CD4-positive, alpha-beta memory T cell (primary cell): ENCODE measurements around the gene TSEN54. TPM values are rescaled to one million over a fixed set of nuclear protein-coding genes. Genes with fewer than 3 reads are reported as not detected.

Experiments used
- CTCF ChIA-PET: fragments of 350-600 bp; sonication (Branson Sonifier 250); formaldehyde crosslinking; loops from one replicate; lab custom pipeline; 2021; ENCODE audit warnings: inconsistent platforms; ENCODE audit not compliant: partially characterized antibody; lab: Charles Lee
- POLR2A ChIA-PET: fragments of 350-600 bp; sonication (Branson Sonifier 250); formaldehyde crosslinking; loops from one replicate; lab custom pipeline; 2021; ENCODE audit not compliant: partially characterized antibody; lab: Charles Lee
- DNase-seq, 5 donors: peaks; one replicate each; pipeline versions ENCODE4 v3.0.0 to v3.0.0-alpha.2; 2020 to 2022; ENCODE audit warnings: mixed read lengths in 1 of 5
- H3K27ac ChIP-seq: one replicate; pipeline ENCODE4 v1.7.0; 2013; ENCODE audit warnings: low read depth, low read length
- H3K27me3 ChIP-seq: 2 replicates; pipeline ENCODE4 v1.7.0; 2013; ENCODE audit warnings: mild to moderate bottlenecking, low read length, moderate library complexity; ENCODE audit not compliant: insufficient read depth
- H3K36me3 ChIP-seq: 2 replicates; pipeline ENCODE4 v1.7.0; 2013; ENCODE audit warnings: mild to moderate bottlenecking, low read length, moderate library complexity; ENCODE audit not compliant: insufficient read depth
- H3K4me1 ChIP-seq: 2 replicates; pipeline ENCODE4 v1.7.0; 2013; ENCODE audit warnings: mild to moderate bottlenecking, low read length, moderate library complexity; ENCODE audit not compliant: insufficient read depth
- H3K4me3 ChIP-seq, 2 donors: one replicate each; pipeline ENCODE4 v1.7.0; 2013; ENCODE audit warnings: low read length in 2 of 2, mild to moderate bottlenecking in 1 of 2
- H3K9me3 ChIP-seq, 2 donors: one replicate each; pipeline ENCODE4 v1.7.0; 2013; ENCODE audit warnings: low read length in 2 of 2, control low read depth in 1 of 2; ENCODE audit not compliant: control insufficient read depth in 1 of 2
- H3K27ac Mint-ChIP-seq, 7 donors: one replicate each; pipeline ENCODE4 v1.8.0; 2020 to 2021; ENCODE audit warnings: mixed read lengths in 7 of 7, mild to moderate bottlenecking in 6 of 7, inconsistent platforms in 3 of 7, moderate library complexity in 3 of 7
- H3K27me3 Mint-ChIP-seq, 2 donors: one replicate each; pipeline ENCODE4 v1.8.0; 2020 to 2021; ENCODE audit warnings: mixed read lengths in 2 of 2
- H3K36me3 Mint-ChIP-seq, 2 donors: one replicate each; pipeline ENCODE4 v1.8.0; 2020 to 2021; ENCODE audit warnings: mixed read lengths in 2 of 2, inconsistent platforms in 1 of 2, mild to moderate bottlenecking in 1 of 2
- H3K4me1 Mint-ChIP-seq, 4 donors: one replicate each; pipeline ENCODE4 v1.8.0; 2020 to 2021; ENCODE audit warnings: mixed read lengths in 4 of 4, mild to moderate bottlenecking in 1 of 4
- H3K4me3 Mint-ChIP-seq, 8 donors: one replicate each; pipeline ENCODE4 v1.8.0; 2020 to 2021; ENCODE audit warnings: mixed read lengths in 8 of 8, mild to moderate bottlenecking in 7 of 8, moderate library complexity in 6 of 8, inconsistent platforms in 3 of 8
- H3K9me3 Mint-ChIP-seq, 8 donors: one replicate each; pipeline ENCODE4 v1.8.0; 2020 to 2021; ENCODE audit warnings: mixed read lengths in 8 of 8, mild to moderate bottlenecking in 5 of 8, inconsistent platforms in 3 of 8, moderate library complexity in 1 of 8
- intact Hi-C: fragments of 100-400 bp; cut with micrococcal nuclease; formaldehyde crosslinking; loops from one replicate; pipeline ENCODE4 v1.15.1; 2023
- microRNA-seq: library from miRNA; unstranded; fragments of <30 nt; microRNA quantifications from one replicate; pipeline ENCODE4 v1.2.0, GENCODE V29; 2021; ENCODE audit warnings: borderline replicate concordance, borderline number of aligned reads, borderline microRNAs expressed, mixed read lengths
- polyA plus RNA-seq, 2 donors: library from polyadenylated mRNA; unstranded; fragments of 300-500 nt; fragmentation: Illumina TruSeq; gene quantifications; one replicate each; pipeline ENCODE4 v1.2.3, GENCODE V29; 2021
- total RNA-seq, 2 experiments: library from RNA; stranded (reverse); gene quantifications; one replicate each; pipeline ENCODE4 v1.2.3, GENCODE V29; 2021

Gene TSEN54
- total and polyA plus RNA-seq, 4 experiments from 2014 or later = 45.7 to 110 (median 64.8) TPM

GRCh38 chr17:75571197-75571884 is 55.0 kb downstream of the TSEN54 start:
- Histone ChIP-seq H3K4me1 (no peaks in the 10 kb centered on the region), H3K27me3 (no peaks in the 10 kb centered on the region), H3K36me3 (no peaks in the 10 kb centered on the region), H3K4me3 (no peak overlapping the region), H3K9me3 (no peaks in the 10 kb centered on the region), H3K27ac (no peak overlapping the region)
- Mint-ChIP-seq H3K4me1 (no peaks in the 10 kb centered on the region), H3K9me3 (no peaks in the 10 kb centered on the region), H3K4me3 (no peak overlapping the region), H3K27me3 (no peaks in the 10 kb centered on the region), H3K27ac (no peak overlapping the region), H3K36me3 (peaks cover 6% of the 10 kb centered on the region in 2 donors)
- ChIA-PET CTCF (no interaction called here), POLR2A (no interaction called here)
- DNase-seq = no peak
- intact Hi-C loops = no loop called here

GRCh38 chr17:75571885-75572215 is 55.5 kb downstream of the TSEN54 start:
- POLR2A ChIA-PET = no interaction called here
- no peak overlapping the region for H3K27ac Mint-ChIP-seq
- Histone ChIP-seq H3K27me3 (no peaks in the 10 kb centered on the region), H3K9me3 (no peaks in the 10 kb centered on the region), H3K4me1 (no peaks in the 10 kb centered on the region), H3K36me3 (no peaks in the 10 kb centered on the region), H3K27ac (no peak overlapping the region), H3K4me3 (no peak overlapping the region)
- CTCF ChIA-PET = interaction anchor here (0.6 kb wide), 1 partner anchor 35 kb away, joined by 3 read pairs; no protein-coding TSS in a partner anchor
- no peaks in the 10 kb centered on the region for H3K27me3 Mint-ChIP-seq
- intact Hi-C loops = no loop called here
- DNase-seq = no peak
- peaks cover under 1 to 1% of the 10 kb centered on the region in 2 donors for H3K36me3 Mint-ChIP-seq
- H3K4me3 Mint-ChIP-seq = no peak overlapping the region
- no peaks in the 10 kb centered on the region for H3K9me3 Mint-ChIP-seq
- no peaks in the 10 kb centered on the region for H3K4me1 Mint-ChIP-seq

- H3K4me3 Mint-ChIP-seq = no peak overlapping the region
- H3K36me3 ChIP-seq = no peaks in the 10 kb centered on the region
- H3K27ac ChIP-seq = no peak overlapping the region
- H3K9me3 ChIP-seq = no peaks in the 10 kb centered on the region
- ChIA-PET POLR2A (no interaction called here), CTCF (interaction anchor here (0.6 to 0.7 kb wide), 2 partner anchors 34 to 41 kb away, joined by 3 read pairs; no protein-coding TSS in a partner anchor)
- DNase-seq = no peak
- no peaks in the 10 kb centered on the region for H3K4me1 ChIP-seq
- no peak overlapping the region for H3K4me3 ChIP-seq
- intact Hi-C loops = no loop called here
- H3K36me3 Mint-ChIP-seq = no peaks in the 10 kb centered on the region
- no peaks in the 10 kb centered on the region for H3K27me3 ChIP-seq
- H3K27ac Mint-ChIP-seq = no peak overlapping the region
- no peaks in the 10 kb centered on the region for H3K9me3 Mint-ChIP-seq
- H3K4me1 Mint-ChIP-seq = no peaks in the 10 kb centered on the region
- H3K27me3 Mint-ChIP-seq = no peaks in the 10 kb centered on the region
These were observed 56.6 kb downstream of the TSEN54 start for GRCh38 chr17:75572713-75573539.

GRCh38 chr17:75573540-75573957 is 57.2 kb downstream of the TSEN54 start:
- Histone ChIP-seq H3K4me1 (no peaks in the 10 kb centered on the region), H3K4me3 (no peak overlapping the region), H3K27ac (no peak overlapping the region), H3K36me3 (no peaks in the 10 kb centered on the region), H3K27me3 (no peaks in the 10 kb centered on the region), H3K9me3 (no peaks in the 10 kb centered on the region)
- intact Hi-C loops = no loop called here
- no peak for DNase-seq
- POLR2A ChIA-PET = no interaction called here
- Mint-ChIP-seq H3K36me3 (no peaks in the 10 kb centered on the region), H3K9me3 (no peaks in the 10 kb centered on the region), H3K4me3 (no peak overlapping the region), H3K27me3 (no peaks in the 10 kb centered on the region), H3K4me1 (no peaks in the 10 kb centered on the region), H3K27ac (no peak overlapping the region)
- CTCF ChIA-PET = no interaction called here

- H3K4me3 ChIP-seq = no peak overlapping the region
- ChIA-PET POLR2A (no interaction called here), CTCF (no interaction called here)
- no peaks in the 10 kb centered on the region for H3K36me3 Mint-ChIP-seq
- no peaks in the 10 kb centered on the region for H3K27me3 ChIP-seq
- H3K36me3 ChIP-seq = no peaks in the 10 kb centered on the region
- no peaks in the 10 kb centered on the region for H3K27me3 Mint-ChIP-seq
- no peak overlapping the region for H3K27ac Mint-ChIP-seq
- H3K27ac ChIP-seq = no peak overlapping the region
- H3K4me3 Mint-ChIP-seq = no peak overlapping the region
- H3K4me1 ChIP-seq = no peaks in the 10 kb centered on the region
- peaks cover 0 to 1% (median 0%) of the 10 kb centered on the region in 8 donors for H3K9me3 Mint-ChIP-seq
- no peaks in the 10 kb centered on the region for H3K4me1 Mint-ChIP-seq
- no peak for DNase-seq
- H3K9me3 ChIP-seq = no peaks in the 10 kb centered on the region
- intact Hi-C loops = no loop called here
These were observed 57.7 kb downstream of the TSEN54 start for GRCh38 chr17:75573994-75574393.

Small RNAs within 50 kb of the gene (microRNA-seq; reads per million reads assigned to microRNA genes)
- not detected for gene MIR6785

Other genes with a start within 250 kb of the TSEN54 start
- gene MIF4GD, start 245.3 kb upstream of the TSEN54 start, total RNA-seq = 10 to 100 TPM; 35.8 to 40.2 TPM
- gene MIF4GD, start 245.3 kb upstream of the TSEN54 start, polyA plus RNA-seq = 10 to 100 TPM; 81.7 to 94.3 TPM
- gene SLC25A19, start 227.1 kb upstream of the TSEN54 start, total RNA-seq = 10 to 100 TPM; 19.8 to 21.8 TPM
- 10 to 100 TPM; 13.2 to 15.4 TPM for gene SLC25A19, start 227.1 kb upstream of the TSEN54 start, polyA plus RNA-seq
- gene GRB2, start 110.8 kb upstream of the TSEN54 start, total RNA-seq = 100 to 1,000 TPM; 131 to 133 TPM
- gene GRB2, start 110.8 kb upstream of the TSEN54 start, polyA plus RNA-seq = 100 to 1,000 TPM; 129 to 155 TPM
- 100 to 1,000 TPM; 109 TPM for gene TMEM94, start 59.9 kb upstream of the TSEN54 start, total RNA-seq
- gene TMEM94, start 59.9 kb upstream of the TSEN54 start, polyA plus RNA-seq = 10 to 100 TPM in 1 of 2 donors, 1 to 10 TPM in 1; 3.9 to 18.0 TPM
- gene CASKIN2, start 991 bp upstream of the TSEN54 start, total RNA-seq = under 1 TPM; 0.32 to 0.53 TPM
- gene CASKIN2, start 991 bp upstream of the TSEN54 start, polyA plus RNA-seq = not detected
- 10 to 100 TPM; 40.1 to 43.6 TPM for gene LLGL2, start 9.2 kb downstream of the TSEN54 start, total RNA-seq
- gene LLGL2, start 9.2 kb downstream of the TSEN54 start, polyA plus RNA-seq = 10 to 100 TPM; 19.3 to 24.4 TPM
- gene MYO15B, start 71.3 kb downstream of the TSEN54 start, total RNA-seq = 10 to 100 TPM; 75.1 to 83.7 TPM
- under 1 TPM in 1 of 2 donors, not detected in 1; 0.89 TPM for gene MYO15B, start 71.3 kb downstream of the TSEN54 start, polyA plus RNA-seq
- not detected for gene SMIM5, start 116.9 kb downstream of the TSEN54 start, total RNA-seq
- not detected for gene SMIM5, start 116.9 kb downstream of the TSEN54 start, polyA plus RNA-seq
- gene RECQL5, start 150.6 kb downstream of the TSEN54 start, total RNA-seq = 10 to 100 TPM; 58.3 to 59.1 TPM
- gene RECQL5, start 150.6 kb downstream of the TSEN54 start, polyA plus RNA-seq = 10 to 100 TPM in 1 of 2 donors, 1 to 10 TPM in 1; 6.4 to 16.7 TPM
- 100 to 1,000 TPM; 115 to 119 TPM for gene SAP30BP, start 150.8 kb downstream of the TSEN54 start, total RNA-seq
- gene SAP30BP, start 150.8 kb downstream of the TSEN54 start, polyA plus RNA-seq = 10 to 100 TPM; 69.9 to 80.4 TPM
- 1 to 10 TPM in 1 of 2 experiments, under 1 TPM in 1; 0.67 to 1.2 TPM for gene ITGB4, start 204.9 kb downstream of the TSEN54 start, total RNA-seq
- under 1 TPM; 0.25 to 0.91 TPM for gene ITGB4, start 204.9 kb downstream of the TSEN54 start, polyA plus RNA-seq
- 10 to 100 TPM; 25.7 to 25.9 TPM for gene GALK1, start 248.7 kb downstream of the TSEN54 start, total RNA-seq
- 10 to 100 TPM; 17.5 to 18.1 TPM for gene GALK1, start 248.7 kb downstream of the TSEN54 start, polyA plus RNA-seq